Measurements from ENCODE around the gene PCDHAC1.
"Not testable (repeated sequence)": the region's sequence is repeated elsewhere in the genome, so short reads cannot be mapped to it uniquely, and the experiment has no call there.

PCDHAC1 gene, protein sequence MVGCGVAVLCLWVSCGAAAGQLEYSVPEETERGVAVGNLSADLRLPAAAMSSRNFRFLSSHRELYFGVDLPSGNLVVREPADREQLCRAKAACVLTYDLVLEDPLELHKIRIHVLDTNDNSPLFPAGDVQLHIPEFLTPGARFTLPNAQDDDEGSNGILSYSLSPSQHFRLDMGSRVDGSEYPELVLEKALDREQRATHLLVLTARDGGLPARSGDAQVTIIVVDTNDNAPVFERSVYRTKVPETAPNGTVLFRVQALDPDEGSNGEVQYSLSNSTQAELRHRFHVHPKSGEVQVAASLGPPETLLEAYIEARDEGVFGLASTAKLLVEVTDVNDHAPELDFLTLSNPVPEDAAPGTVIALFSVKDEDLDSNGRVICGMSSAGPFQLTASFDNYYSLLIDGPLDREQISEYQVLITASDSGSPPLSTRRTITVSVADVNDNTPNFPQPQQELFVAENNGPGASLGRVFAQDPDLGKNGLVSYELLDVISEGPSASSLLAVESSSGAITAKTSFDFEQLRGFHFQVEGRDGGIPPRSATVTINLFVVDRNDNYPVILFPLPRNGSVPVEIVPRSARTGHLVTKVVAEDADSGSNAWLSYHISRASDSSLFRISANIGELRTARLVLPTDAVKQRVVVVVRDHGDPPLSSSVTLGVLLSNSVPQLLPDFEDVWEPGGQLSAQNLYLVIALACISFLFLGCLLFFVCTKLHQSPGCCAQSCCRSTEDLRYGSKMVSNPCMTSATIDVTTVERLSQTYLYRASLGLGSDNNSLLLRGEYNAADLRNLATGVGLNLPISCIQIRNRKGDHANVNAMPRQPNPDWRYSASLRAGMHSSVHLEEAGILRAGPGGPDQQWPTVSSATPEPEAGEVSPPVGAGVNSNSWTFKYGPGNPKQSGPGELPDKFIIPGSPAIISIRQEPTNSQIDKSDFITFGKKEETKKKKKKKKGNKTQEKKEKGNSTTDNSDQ

DNA sequence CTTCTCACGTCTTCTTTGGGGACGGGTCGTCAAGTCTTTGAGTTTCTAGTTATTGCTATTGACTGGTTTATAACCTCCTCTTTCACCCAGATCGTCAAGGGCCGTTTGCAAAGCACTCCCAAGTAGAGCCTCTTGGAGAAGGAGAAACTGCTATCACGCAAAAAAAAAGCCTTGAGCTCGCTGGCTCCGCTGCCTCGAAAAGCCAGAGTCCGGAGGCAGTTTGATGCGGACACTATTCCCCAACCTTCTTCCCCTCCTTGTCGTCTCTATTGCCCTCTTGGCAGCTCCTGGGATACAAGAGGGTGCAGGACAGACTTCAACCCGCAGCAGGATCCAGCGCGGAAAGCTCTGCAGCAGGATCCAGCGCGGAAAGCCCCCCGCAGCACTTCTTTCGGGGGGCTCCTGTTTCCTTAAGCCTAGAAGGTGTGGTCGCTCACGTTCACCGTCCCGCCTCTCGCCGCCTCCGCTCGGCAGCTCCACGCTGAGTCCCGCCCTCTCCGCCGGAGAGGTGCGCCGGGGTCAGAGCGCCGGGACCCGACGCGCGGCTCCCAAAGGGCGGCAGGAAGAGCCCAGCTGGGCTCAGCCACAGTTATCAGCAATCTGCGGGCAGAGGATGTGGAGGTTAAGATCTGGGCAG is at the start of gene PCDHAC1:
TSS of gene PCDHAC1 (plus strand) at position 494 of the 637 bp plus-strand sequence. CDS start 594 bp downstream, outside the sequence.
- H3K4me3 ChIP-seq (ENCODE audit: low read length) = peak within 1 kb of the TSS; percentile 45
- peaks cover 31% of the 10 kb centered on the region for H3K27me3 ChIP-seq (ENCODE audit: control insufficient read depth, insufficient read depth, low read length)
- no peaks in the 10 kb centered on the region for H3K9me3 ChIP-seq (ENCODE audit: control insufficient read depth, low read length)
- no peak within 1 kb of the TSS for H3K9ac ChIP-seq (ENCODE audit: low read length)
- H3K4me1 ChIP-seq (ENCODE audit: control insufficient read depth, insufficient read depth, low read length) = peaks cover 7% of the 10 kb centered on the region
- no peaks in the 10 kb centered on the region for H3K36me3 ChIP-seq (ENCODE audit: control insufficient read depth, insufficient read depth, low read length)

DNA sequence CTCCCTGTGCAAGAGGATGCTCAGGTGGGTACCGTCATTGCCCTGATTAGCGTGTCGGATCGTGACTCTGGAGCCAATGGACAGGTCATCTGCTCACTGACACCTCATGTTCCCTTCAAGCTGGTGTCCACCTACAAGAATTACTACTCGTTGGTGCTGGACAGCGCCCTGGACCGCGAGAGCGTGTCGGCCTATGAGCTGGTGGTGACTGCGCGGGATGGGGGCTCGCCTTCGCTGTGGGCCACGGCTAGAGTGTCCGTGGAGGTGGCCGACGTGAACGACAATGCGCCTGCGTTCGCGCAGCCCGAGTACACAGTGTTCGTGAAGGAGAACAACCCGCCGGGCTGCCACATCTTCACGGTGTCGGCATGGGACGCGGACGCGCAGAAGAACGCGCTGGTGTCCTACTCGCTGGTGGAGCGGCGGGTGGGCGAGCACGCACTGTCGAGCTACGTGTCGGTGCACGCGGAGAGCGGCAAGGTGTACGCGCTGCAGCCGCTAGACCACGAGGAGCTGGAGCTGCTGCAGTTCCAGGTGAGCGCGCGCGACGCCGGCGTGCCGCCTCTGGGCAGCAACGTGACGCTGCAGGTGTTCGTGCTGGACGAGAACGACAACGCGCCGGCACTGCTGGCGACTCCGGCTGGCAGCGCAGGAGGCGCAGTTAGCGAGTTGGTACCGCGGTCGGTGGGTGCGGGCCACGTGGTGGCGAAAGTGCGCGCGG is 49.4 kb upstream of the PCDHAC1 start:
- not testable (repeated sequence) for H3K27me3 ChIP-seq (ENCODE audit: control insufficient read depth, insufficient read depth, low read length); H3K4me3 ChIP-seq (ENCODE audit: low read length); H3K4me1 ChIP-seq (ENCODE audit: control insufficient read depth, insufficient read depth, low read length); H3K36me3 ChIP-seq (ENCODE audit: control insufficient read depth, insufficient read depth, low read length); H3K9ac ChIP-seq (ENCODE audit: low read length); H3K9me3 ChIP-seq (ENCODE audit: control insufficient read depth, low read length)

DNA sequence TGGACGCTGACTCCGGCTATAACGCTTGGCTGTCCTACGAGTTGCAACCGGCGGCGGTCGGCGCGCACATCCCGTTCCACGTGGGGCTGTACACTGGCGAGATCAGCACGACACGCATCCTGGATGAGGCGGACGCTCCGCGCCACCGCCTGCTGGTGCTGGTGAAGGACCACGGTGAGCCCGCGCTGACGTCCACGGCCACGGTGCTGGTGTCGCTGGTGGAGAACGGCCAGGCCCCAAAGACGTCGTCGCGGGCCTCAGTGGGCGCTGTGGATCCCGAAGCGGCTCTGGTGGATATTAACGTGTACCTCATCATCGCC is 48.9 kb upstream of the PCDHAC1 start:
- H3K9ac ChIP-seq (ENCODE audit: low read length) = no peak overlapping the region
- no peaks in the 10 kb centered on the region for H3K9me3 ChIP-seq (ENCODE audit: control insufficient read depth, low read length)
- no peaks in the 10 kb centered on the region for H3K4me1 ChIP-seq (ENCODE audit: control insufficient read depth, insufficient read depth, low read length)
- peaks cover 4% of the 10 kb centered on the region for H3K27me3 ChIP-seq (ENCODE audit: control insufficient read depth, insufficient read depth, low read length)
- no peaks in the 10 kb centered on the region for H3K36me3 ChIP-seq (ENCODE audit: control insufficient read depth, insufficient read depth, low read length)
- H3K4me3 ChIP-seq (ENCODE audit: low read length) = no peak overlapping the region

DNA sequence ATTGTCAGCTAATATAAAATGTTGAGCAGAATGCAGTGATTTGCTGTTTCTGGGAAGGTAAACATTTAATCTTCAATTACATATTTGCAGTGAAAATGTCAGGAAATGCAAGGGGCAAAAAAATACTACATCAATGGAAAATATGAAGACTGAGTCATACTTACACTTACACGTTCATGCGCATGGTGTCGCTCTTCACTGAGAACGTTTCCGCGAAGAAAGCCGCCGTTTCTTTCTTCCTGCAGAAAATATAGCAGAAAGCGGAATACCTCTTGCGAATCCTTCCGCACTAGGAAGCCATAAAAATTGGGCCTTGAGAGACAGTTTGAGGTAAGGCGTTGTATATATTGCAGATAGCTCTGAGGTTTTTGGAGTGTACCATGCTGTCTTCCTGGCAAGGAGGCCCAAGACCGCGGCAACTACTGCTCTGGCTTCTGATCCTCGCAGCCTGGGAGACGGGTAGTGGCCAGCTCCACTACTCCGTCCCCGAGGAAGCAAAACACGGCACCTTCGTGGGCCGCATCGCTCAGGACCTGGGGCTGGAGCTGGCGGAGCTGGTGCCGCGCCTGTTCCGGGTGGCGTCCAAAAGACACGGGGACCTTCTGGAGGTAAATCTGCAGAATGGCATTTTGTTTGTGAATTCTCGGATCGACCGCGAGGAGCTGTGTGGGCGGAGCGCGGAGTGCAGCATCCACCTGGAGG is 44.1 kb upstream of the PCDHAC1 start, which contains the start of gene PCDHA13:
TSS of gene PCDHA13 (plus strand) at position 236 of the 702 bp plus-strand sequence. CDS start at position 381, 145 bp downstream.
- Histone ChIP-seq H3K36me3 (ENCODE audit: control insufficient read depth, insufficient read depth, low read length) (no peaks in the 10 kb centered on the region), H3K4me3 (ENCODE audit: low read length) (no peak within 1 kb of the TSS), H3K9me3 (ENCODE audit: control insufficient read depth, low read length) (no peaks in the 10 kb centered on the region), H3K9ac (ENCODE audit: low read length) (no peak within 1 kb of the TSS), H3K27me3 (ENCODE audit: control insufficient read depth, insufficient read depth, low read length) (no peaks in the 10 kb centered on the region), H3K4me1 (ENCODE audit: control insufficient read depth, insufficient read depth, low read length) (no peaks in the 10 kb centered on the region)

DNA sequence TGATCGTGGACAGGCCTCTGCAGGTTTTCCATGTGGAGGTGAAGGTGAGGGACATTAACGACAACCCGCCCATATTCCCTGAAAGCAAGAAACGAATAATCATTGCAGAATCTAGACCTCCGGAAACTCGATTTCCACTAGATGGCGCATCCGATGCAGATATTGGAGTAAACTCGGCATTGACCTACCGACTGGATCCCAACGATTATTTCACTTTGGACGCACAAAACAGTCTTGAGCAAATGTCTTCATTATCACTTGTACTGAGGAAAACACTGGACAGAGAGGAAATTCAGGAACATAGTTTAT is 43.6 kb upstream of the PCDHAC1 start:
- no peaks in the 10 kb centered on the region for H3K4me1 ChIP-seq (ENCODE audit: control insufficient read depth, insufficient read depth, low read length)
- no peaks in the 10 kb centered on the region for H3K27me3 ChIP-seq (ENCODE audit: control insufficient read depth, insufficient read depth, low read length)
- no peak overlapping the region for H3K4me3 ChIP-seq (ENCODE audit: low read length)
- H3K9me3 ChIP-seq (ENCODE audit: control insufficient read depth, low read length) = no peaks in the 10 kb centered on the region
- H3K9ac ChIP-seq (ENCODE audit: low read length) = no peak overlapping the region
- no peaks in the 10 kb centered on the region for H3K36me3 ChIP-seq (ENCODE audit: control insufficient read depth, insufficient read depth, low read length)

DNA sequence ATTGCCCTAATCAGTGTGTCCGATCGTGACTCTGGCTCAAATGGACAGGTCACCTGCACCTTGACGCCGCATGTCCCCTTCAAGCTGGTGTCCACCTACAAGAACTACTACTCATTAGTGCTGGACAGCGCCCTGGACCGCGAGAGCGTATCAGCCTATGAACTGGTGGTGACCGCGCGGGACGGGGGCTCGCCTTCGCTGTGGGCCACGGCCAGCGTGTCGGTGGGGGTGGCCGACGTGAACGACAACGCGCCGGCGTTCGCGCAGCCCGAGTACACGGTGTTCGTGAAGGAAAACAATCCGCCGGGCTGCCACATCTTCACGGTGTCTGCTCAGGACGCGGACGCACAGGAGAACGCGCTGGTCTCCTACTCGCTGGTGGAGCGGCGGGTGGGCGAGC is 42.7 kb upstream of the PCDHAC1 start:
- Histone ChIP-seq H3K9me3 (ENCODE audit: control insufficient read depth, low read length) (no peaks in the 10 kb centered on the region), H3K36me3 (ENCODE audit: control insufficient read depth, insufficient read depth, low read length) (no peaks in the 10 kb centered on the region), H3K4me3 (ENCODE audit: low read length) (no peak overlapping the region), H3K9ac (ENCODE audit: low read length) (no peak overlapping the region), H3K4me1 (ENCODE audit: control insufficient read depth, insufficient read depth, low read length) (no peaks in the 10 kb centered on the region), H3K27me3 (ENCODE audit: control insufficient read depth, insufficient read depth, low read length) (no peaks in the 10 kb centered on the region)

DNA sequence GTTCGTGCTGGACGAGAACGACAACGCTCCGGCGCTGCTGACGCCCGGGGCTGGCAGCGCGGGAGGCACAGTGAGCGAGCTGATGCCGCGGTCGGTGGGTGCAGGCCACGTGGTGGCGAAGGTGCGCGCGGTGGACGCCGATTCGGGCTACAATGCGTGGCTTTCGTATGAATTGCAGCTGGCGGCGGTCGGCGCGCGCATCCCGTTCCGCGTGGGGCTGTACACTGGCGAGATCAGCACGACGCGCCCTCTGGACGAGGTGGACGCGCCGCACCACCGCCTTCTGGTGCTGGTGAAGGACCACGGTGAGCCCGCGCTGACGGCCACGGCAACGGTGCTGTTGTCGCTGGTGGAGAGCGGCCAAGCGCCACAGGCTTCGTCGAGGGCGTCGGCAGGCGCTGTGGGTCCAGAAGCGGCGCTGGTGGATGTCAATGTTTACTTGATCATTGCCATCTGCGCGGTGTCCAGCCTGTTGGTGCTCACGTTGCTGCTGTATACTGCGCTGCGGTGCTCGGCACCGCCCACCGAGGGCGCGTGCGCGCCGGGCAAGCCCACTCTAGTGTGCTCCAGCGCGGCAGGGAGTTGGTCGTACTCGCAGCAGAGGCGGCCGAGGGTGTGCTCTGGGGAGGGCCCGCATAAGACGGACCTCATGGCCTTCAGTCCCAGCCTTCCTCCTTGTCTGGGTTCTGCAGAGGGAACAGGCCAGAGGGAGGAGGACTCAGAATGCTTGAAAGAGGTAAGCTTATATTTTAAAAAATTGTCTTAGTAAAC is 42.0 kb upstream of the PCDHAC1 start:
- Histone ChIP-seq H3K4me3 (ENCODE audit: low read length) (no peak overlapping the region), H3K27me3 (ENCODE audit: control insufficient read depth, insufficient read depth, low read length) (no peaks in the 10 kb centered on the region), H3K9me3 (ENCODE audit: control insufficient read depth, low read length) (no peaks in the 10 kb centered on the region), H3K9ac (ENCODE audit: low read length) (no peak overlapping the region), H3K36me3 (ENCODE audit: control insufficient read depth, insufficient read depth, low read length) (no peaks in the 10 kb centered on the region), H3K4me1 (ENCODE audit: control insufficient read depth, insufficient read depth, low read length) (no peaks in the 10 kb centered on the region)

DNA sequence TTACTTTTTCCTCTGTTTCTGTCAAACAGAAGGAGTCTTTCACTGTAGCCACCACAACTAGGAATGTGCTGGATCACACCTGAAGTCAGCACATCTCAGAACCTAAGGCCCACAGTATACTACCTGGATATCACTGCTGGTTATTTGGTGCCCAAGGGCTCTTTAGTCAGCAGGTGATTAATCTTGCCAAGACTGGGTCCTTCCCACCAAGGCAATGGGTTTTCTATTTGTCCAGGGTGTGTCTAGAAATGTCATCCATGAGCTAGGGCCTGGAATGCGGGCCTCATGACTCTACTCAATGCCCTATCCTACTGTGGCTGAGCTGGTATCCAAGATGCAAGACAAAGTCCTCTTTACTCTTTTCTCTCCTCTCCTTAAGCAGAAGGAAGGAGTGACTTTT is 9.8 kb upstream of the PCDHAC1 start:
- H3K4me3 ChIP-seq (ENCODE audit: low read length) = no peak overlapping the region
- no peaks in the 10 kb centered on the region for H3K4me1 ChIP-seq (ENCODE audit: control insufficient read depth, insufficient read depth, low read length)
- H3K27me3 ChIP-seq (ENCODE audit: control insufficient read depth, insufficient read depth, low read length) = no peaks in the 10 kb centered on the region
- no peak overlapping the region for H3K9ac ChIP-seq (ENCODE audit: low read length)
- no peaks in the 10 kb centered on the region for H3K36me3 ChIP-seq (ENCODE audit: control insufficient read depth, insufficient read depth, low read length)
- H3K9me3 ChIP-seq (ENCODE audit: control insufficient read depth, low read length) = no peaks in the 10 kb centered on the region

DNA sequence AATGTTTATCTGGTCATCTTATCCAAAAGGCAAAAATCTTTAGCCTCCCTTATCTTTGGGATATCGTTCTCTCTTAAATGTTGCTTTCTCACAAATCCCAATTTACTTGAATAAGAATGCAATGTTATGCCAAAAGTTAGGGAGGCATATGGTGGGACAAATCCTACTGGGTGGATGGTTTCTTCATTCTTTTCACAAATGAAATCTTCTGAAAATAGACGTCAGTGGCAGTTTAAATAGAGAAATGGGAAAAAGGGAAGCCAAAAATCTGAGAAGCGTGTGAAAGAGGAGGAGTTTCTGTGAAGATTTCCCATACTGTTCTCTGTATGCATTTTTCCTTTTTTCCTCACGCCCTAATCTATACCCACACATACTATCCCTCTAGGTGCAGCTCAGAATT is 2.5 kb upstream of the PCDHAC1 start:
- Histone ChIP-seq H3K36me3 (ENCODE audit: control insufficient read depth, insufficient read depth, low read length) (no peaks in the 10 kb centered on the region), H3K4me1 (ENCODE audit: control insufficient read depth, insufficient read depth, low read length) (peaks cover 7% of the 10 kb centered on the region), H3K9ac (ENCODE audit: low read length) (no peak overlapping the region), H3K27me3 (ENCODE audit: control insufficient read depth, insufficient read depth, low read length) (peaks cover 30% of the 10 kb centered on the region), H3K9me3 (ENCODE audit: control insufficient read depth, low read length) (no peaks in the 10 kb centered on the region), H3K4me3 (ENCODE audit: low read length) (no peak overlapping the region)

DNA sequence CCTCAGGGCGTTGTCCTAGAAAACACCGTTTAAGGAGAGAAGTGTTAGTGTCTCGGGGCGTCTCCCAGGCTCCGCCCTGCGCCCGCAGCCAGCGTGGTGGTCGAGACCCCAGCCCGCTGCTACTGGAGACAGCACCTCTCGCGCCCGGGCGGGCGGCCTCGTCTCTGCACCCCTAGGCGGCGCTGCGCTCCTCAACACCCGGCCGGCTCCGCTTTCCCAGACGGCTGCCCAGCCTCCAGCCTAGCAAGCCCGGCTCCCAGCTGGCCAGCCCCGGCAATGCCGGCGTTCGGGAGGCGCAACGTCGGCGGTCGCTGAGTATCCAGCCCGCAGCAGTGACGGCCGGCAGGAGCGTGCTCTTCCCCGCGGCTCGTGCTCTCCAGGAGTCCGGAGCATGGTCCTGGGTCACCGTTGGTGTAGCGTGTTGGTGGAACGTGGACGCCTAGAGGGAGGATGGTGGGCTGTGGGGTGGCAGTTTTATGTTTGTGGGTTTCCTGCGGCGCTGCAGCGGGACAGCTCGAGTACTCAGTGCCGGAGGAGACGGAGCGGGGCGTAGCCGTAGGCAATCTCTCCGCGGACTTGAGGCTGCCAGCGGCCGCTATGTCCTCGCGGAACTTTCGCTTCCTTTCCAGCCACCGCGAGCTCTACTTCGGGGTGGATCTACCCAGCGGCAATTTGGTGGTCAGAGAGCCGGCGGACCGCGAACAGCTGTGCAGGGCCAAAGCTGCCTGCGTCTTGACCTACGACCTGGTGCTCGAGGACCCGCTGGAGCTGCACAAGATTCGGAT is 536 bp downstream of the PCDHAC1 start:
- H3K9me3 ChIP-seq (ENCODE audit: control insufficient read depth, low read length) = no peaks in the 10 kb centered on the region
- no peak overlapping the region for H3K9ac ChIP-seq (ENCODE audit: low read length)
- peaks cover 31% of the 10 kb centered on the region for H3K27me3 ChIP-seq (ENCODE audit: control insufficient read depth, insufficient read depth, low read length)
- H3K36me3 ChIP-seq (ENCODE audit: control insufficient read depth, insufficient read depth, low read length) = no peaks in the 10 kb centered on the region
- peaks cover 7% of the 10 kb centered on the region for H3K4me1 ChIP-seq (ENCODE audit: control insufficient read depth, insufficient read depth, low read length)
- H3K4me3 ChIP-seq (ENCODE audit: low read length) = peak overlapping the region; percentile 45

Measured in mucosa of stomach (tissue), 1 donor.